HG02678 (cell line): ENCODE measurements around the gene ERP44.
"Not testable (repeated sequence)": the region's sequence is repeated elsewhere in the genome, so short reads cannot be mapped to it uniquely, and the experiment has no call there.

Source experiments
- ATAC-seq: cut with Tn5 transposase; IDR thresholded peaks from one replicate; pipeline ENCODE4 v1.9.1; 2021; ENCODE audit warnings: mild to moderate bottlenecking, moderate library complexity; ENCODE audit not compliant: unreplicated experiment

ERP44 gene

GRCh38 chr9:100098887-100099721 is at the start of gene ERP44, which contains the start of gene INVS:
Gene ERP44 (minus strand): TSS chr9:100099000. CDS start chr9:100098840, 160 bp downstream.
Gene INVS (plus strand): TSS chr9:100099243. CDS start chr9:100104522, 5,279 bp downstream.
- peak; percentile 98 for ATAC-seq

DNA sequence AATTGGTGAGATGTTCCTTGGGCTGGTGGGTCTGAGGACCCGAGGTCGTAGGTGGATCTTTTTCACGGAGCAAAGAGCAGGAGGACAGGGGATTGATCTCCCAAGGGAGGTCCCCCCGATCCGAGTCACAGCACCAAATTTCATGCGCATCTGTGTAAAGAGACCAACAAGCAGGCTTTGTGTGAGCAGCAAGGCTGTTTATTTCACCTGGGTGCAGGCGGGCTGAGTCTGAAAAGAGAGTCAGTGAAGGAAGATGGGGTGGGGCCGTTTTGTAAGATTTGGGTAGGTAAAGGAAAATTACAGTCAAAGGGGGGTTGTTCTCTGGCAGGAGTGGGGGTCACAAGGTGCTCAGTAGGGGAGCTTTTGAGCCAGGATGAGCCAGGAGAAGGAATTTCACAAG is 47.2 kb upstream of the ERP44 start:
- not testable (repeated sequence) for ATAC-seq

- not testable (repeated sequence) for ATAC-seq
These were observed 46.6 kb upstream of the ERP44 start for GRCh38 chr9:100145167-100145934.

DNA sequence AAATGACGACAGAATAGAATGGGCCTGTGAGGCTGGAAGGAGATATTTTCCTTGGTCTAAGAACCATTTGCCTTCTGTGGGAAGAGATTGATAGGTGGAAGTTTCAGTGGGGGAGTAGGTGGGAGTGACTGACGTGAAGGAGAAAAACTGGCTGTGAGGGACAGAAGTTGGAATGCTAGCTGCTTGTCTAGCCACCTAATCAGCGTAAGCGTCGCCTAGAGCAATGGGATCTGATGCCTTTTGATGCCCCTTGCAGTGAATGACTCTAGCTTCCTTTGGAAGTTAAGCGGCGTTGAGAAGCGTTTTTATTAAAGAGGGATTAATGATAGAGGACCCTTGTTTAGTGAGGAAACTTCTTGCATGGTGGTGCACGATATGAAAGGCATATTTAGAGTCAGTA is 43.1 kb upstream of the ERP44 start:
- not testable (repeated sequence) for ATAC-seq

DNA sequence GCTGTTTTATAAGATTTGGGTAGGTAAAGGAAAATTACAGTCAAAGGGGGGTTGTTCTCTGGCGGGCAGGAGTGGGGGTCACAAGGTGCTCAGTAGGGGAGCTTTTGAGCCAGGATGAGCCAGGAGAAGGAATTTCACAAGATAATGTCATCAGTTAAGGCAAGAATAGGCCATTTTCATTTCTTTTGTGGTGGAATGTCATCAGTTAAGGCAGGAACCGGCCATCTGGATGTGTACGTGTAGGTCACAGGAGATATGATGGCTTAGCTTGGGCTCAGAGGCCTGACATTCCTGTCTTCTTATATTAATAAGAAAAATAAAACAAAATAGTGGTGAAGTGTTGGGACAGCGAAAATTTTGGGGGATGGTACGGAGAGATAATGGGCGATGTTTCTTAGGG is 41.5 kb upstream of the ERP44 start:
- not testable (repeated sequence) for ATAC-seq

GRCh38 chr9:100136799-100137198 is 38.0 kb upstream of the ERP44 start:
- not testable (repeated sequence) for ATAC-seq

DNA sequence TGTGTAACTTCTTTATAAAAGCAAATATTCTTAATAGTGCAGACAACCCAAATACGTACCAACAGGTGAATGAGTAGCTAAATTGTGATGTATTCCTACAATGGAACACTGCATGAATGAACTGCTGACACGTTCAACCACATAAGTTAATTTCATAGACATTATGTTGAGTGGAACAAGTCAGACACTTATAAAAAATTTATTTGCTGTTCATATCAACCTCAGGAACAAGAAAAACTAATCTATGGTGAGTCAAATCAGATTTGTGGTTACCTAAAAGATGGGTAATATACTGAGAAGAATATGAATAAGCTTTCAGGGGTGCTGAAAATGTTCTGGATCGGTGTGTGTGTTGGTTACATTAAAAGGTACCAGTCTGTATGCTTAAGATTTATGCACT is 35.9 kb upstream of the ERP44 start:
- no peak for ATAC-seq

GRCh38 chr9:100131875-100132430 is 33.2 kb upstream of the ERP44 start:
- no peak for ATAC-seq

- no peak for ATAC-seq
These were observed 32.4 kb upstream of the ERP44 start for GRCh38 chr9:100131216-100131615.

DNA sequence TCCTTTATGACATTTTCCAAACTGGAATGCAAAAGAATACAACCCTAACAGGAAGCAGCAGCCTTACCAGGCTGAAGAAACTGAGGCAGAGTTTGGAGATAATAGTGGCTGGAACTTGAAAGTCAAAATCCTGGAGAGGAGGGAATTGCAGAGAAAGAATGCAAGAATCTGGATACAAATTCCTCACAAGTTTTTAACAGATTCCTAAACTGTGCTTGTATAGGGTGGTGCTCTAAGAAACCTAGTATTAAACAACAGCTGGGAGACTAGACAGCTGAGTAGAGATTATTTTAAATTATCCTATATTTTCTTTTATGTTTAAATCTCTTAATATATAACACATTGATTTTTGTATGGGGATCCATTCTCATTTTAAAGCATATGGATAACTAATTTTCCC is 31.0 kb upstream of the ERP44 start:
- ATAC-seq, result no peak

GRCh38 chr9:100126423-100126822 is 27.6 kb upstream of the ERP44 start:
- ATAC-seq, result no peak

DNA sequence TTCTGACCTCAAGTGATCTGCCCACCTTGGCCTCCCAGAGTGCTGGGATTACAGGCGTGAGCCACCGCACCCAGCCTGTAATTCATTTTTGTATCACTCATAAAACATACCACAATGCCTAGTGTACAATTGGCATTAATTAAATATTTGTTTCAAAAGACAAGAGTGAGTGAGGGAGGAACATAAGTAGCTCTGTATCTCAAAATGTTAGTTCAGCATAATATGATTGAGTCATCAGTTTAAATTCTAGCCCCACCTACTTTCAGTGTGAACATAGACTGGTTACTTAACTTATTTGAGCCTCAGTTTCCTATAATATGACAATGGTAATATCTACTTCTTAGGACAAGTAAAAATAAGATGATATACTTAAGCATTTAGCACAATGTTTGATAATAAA is 27.1 kb upstream of the ERP44 start:
- ATAC-seq, result no peak

DNA sequence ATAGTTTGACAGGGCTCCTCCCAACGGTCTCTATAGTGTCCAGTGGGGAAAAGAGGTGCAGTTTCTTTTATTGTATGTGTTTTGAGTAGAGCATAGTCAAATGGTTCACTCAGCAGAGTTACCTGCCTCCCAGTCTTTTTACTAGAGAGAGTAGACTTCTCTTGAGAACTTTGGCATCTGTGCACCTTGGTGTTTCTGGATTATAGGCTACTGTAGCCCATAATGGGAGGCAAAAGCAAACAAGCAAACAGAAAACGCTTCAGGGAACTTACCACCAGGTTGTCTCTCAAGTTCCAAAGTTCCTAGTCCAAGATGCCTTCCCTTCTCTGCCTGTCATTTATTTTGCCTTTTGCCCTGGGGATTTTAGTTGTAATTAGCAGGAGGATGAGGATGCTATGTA is 26.4 kb upstream of the ERP44 start:
- ATAC-seq, result no peak

- no peak for ATAC-seq
These were observed 21.5 kb upstream of the ERP44 start for GRCh38 chr9:100120286-100120685.

DNA sequence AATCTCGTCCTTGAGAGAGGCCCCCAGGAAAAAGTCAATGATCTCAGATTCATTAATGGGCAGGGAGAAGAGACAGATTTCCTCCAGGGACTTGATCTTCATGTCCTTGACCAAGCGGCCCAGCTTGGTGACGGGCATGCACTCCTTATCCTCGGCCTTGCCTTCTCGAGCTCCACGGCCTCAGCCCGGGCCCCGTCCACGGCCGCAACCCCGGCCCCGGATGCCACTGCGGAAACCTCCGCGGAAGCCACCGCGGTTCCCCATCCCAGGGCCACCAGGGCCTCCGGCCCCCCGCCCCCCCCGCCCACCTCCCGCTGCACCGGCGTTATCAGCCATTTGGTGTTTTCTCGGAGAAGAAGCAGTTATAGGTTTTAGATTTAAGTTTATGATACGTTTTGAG is 18.5 kb upstream of the ERP44 start:
- no peak for ATAC-seq

DNA sequence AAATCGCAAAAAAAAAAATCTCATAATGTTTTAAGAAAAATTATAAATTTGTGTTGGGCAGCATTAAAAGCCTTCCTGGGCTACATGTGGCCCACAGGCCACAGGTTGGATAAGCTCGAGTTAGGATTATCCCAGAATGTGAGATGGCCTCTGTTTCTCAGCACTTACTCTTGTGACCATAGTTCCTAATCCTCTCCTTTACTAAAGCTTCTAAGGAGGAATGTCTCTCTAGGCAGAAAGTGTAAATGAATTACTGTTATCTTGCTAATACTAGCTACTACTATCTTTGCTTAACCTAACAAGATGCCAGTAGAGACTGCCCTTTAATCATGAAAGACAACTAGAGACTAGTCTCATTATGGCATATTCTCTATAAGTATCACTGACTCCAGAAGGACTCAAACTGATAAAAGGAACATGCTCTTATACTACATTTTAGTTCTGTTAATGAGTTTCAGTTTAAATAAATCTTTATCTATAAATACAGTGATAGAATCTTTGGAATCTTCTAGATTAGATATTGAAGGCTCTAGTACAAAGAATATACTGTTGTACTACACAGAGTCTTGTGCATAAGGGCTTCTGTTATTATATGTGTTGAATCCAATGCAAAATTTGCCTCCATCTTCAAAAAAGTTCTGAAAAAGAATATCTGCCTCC is 14.0 kb upstream of the ERP44 start:
- no peak for ATAC-seq

DNA sequence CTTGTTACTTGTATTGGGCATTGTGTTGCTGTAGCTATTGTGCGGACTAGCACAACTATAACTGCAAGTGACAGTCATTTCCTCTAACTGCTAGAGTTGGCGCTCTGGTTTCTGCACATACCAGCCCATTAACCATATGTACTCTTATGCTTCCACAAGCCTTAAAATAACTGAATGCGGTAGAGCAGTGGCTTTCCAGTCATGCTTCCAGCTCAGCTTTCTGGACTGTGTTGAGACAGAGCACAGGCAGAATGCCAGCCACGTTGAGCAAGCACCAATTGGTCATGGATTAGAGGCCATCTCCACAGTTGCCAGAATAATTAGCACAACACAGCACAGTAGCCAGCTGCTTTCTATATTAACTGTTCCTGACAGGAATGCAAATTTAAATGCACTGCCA is 12.4 kb upstream of the ERP44 start:
- ATAC-seq, result no peak

DNA sequence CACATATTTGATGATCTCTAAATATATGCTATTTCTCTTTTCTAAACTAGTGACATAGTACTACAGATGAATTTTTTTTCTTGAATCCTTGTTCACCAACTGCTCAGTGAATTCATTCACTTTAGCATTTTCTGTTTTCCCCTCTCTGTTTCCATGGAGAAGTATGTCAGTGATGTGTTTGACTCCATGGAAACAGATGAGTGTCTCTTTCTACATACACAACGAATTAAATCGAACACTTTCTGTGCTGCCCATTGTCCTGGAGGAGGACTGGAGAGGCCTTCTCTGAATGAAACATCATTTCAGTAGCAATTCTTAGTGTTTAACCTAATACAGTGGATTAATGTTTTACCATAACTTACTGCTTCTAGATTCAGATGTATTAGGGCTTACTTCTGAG is 9.8 kb upstream of the ERP44 start:
- ATAC-seq, result no peak

- ATAC-seq, result no peak
These were observed 7.8 kb upstream of the ERP44 start for GRCh38 chr9:100106616-100107015.

- ATAC-seq, result no peak
These were observed 7.1 kb upstream of the ERP44 start for GRCh38 chr9:100105861-100106260.

DNA sequence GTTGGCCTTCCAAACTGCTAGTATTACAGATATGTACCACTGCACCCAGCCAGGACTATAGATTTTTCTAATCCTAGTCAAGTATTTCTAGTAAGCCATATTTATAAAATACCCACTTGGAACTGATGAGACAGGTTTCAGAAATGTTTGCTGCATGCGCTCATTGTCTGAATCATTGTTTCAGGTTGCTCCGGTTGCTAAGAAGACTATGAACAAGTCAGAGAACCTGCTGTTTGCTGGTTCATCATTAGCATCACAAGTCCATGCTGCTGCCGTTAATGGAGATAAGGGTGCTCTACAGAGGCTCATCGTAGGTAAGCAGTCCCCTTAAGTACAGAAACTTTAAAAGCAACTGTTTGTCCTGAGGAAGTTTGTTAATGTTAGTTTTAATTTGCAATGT is 5.5 kb upstream of the ERP44 start:
- no peak for ATAC-seq
